ENCODE data around the gene TIMMDC1. TPM values are rescaled to one million over a fixed set of nuclear protein-coding genes. Genes with fewer than 3 reads are reported as not detected.

Gene TIMMDC1
- total RNA-seq, 4 donors from 2014 or later, result 41.6 to 55.7 (median 46.2) TPM

GRCh38 chr3:119569156-119569555 is 70.8 kb downstream of the TIMMDC1 start:
- H3K4me3 ChIP-seq, result no peak overlapping the region
- WGBS, result 84% methylated on average over 4 of the region's 4 CpGs
- no peaks in the 10 kb centered on the region for H3K9me3 ChIP-seq
- H3K36me3 ChIP-seq, result no peaks in the 10 kb centered on the region
- H3K27me3 ChIP-seq, result no peaks in the 10 kb centered on the region
- TF ChIP-seq POLR2AphosphoS5 (IDR thresholded peaks at IDR 0.05), result no peak
- H3K4me1 ChIP-seq, result no peaks in the 10 kb centered on the region
- no peak overlapping the region for H3K27ac ChIP-seq
- no peak for DNase-seq (ENCODE audit: low spot score in 2 of 2)

- no peaks in the 10 kb centered on the region for H3K9me3 ChIP-seq
- no peaks in the 10 kb centered on the region for H3K36me3 ChIP-seq
- no peak for DNase-seq (ENCODE audit: low spot score in 2 of 2)
- H3K4me1 ChIP-seq, result no peaks in the 10 kb centered on the region
- no peak overlapping the region for H3K4me3 ChIP-seq
- no peak for TF ChIP-seq CTCF (IDR thresholded peaks at IDR 0.05)
- TF ChIP-seq EP300 (IDR thresholded peaks at IDR 0.05), result no peak
- no peak for TF ChIP-seq POLR2A (IDR thresholded peaks at IDR 0.05)
- TF ChIP-seq POLR2AphosphoS5 (IDR thresholded peaks at IDR 0.05), result no peak
- WGBS, result 73% methylated on average over 5 of the region's 5 CpGs
- no peaks in the 10 kb centered on the region for H3K27me3 ChIP-seq
- no peak overlapping the region for H3K27ac ChIP-seq
Observed at GRCh38 chr3:119570229-119570628, 71.9 kb downstream of the TIMMDC1 start.

- H3K9me3 ChIP-seq, result no peaks in the 10 kb centered on the region
- 94% methylated on average over 1 of the region's 1 CpG for WGBS
- no peaks in the 10 kb centered on the region for H3K27me3 ChIP-seq
- H3K4me3 ChIP-seq, result no peak overlapping the region
- TF ChIP-seq EP300 (IDR thresholded peaks at IDR 0.05) (no peak), CTCF (IDR thresholded peaks at IDR 0.05) (no peak), POLR2A (IDR thresholded peaks at IDR 0.05) (no peak), POLR2AphosphoS5 (IDR thresholded peaks at IDR 0.05) (no peak)
- H3K36me3 ChIP-seq, result no peaks in the 10 kb centered on the region
- H3K4me1 ChIP-seq, result no peaks in the 10 kb centered on the region
- H3K27ac ChIP-seq, result no peak overlapping the region
- no peak for DNase-seq (ENCODE audit: low spot score in 2 of 2)
Observed at GRCh38 chr3:119571230-119571629, 72.9 kb downstream of the TIMMDC1 start.

GRCh38 chr3:119571688-119572087 is 73.3 kb downstream of the TIMMDC1 start:
- no peak overlapping the region for H3K27ac ChIP-seq
- TF ChIP-seq POLR2A (IDR thresholded peaks at IDR 0.05) (no peak), POLR2AphosphoS5 (IDR thresholded peaks at IDR 0.05) (no peak), EP300 (IDR thresholded peaks at IDR 0.05) (no peak), CTCF (IDR thresholded peaks at IDR 0.05) (no peak)
- 38% methylated on average over 5 of the region's 5 CpGs for WGBS
- no peaks in the 10 kb centered on the region for H3K36me3 ChIP-seq
- no peaks in the 10 kb centered on the region for H3K9me3 ChIP-seq
- H3K27me3 ChIP-seq, result no peaks in the 10 kb centered on the region
- no peak for DNase-seq (ENCODE audit: low spot score in 2 of 2)
- no peak overlapping the region for H3K4me3 ChIP-seq
- H3K4me1 ChIP-seq, result no peaks in the 10 kb centered on the region

Other genes with a start within 250 kb of the TIMMDC1 start
- 10 to 100 TPM; 15.8 to 26.6 (median 21.7) TPM for gene ARHGAP31, start 204.2 kb upstream of the TIMMDC1 start, total RNA-seq
- 10 to 100 TPM; 21.0 to 29.8 (median 27.5) TPM for gene TMEM39A, start 34.9 kb upstream of the TIMMDC1 start, total RNA-seq
- gene POGLUT1, start 29.6 kb upstream of the TIMMDC1 start, total RNA-seq, result 10 to 100 TPM; 17.7 to 25.6 (median 21.9) TPM
- not detected for gene CD80, start 61.1 kb downstream of the TIMMDC1 start, total RNA-seq
- 1 to 10 TPM; 1.3 to 3.9 (median 2.3) TPM for gene ADPRH, start 80.9 kb downstream of the TIMMDC1 start, total RNA-seq
- gene PLA1A, start 99.3 kb downstream of the TIMMDC1 start, total RNA-seq, result 1 to 10 TPM in 2 of 4 donors, under 1 TPM in 1, not detected in 1; 0.39 to 1.8 (median 1.4) TPM
- gene POPDC2, start 162.0 kb downstream of the TIMMDC1 start, total RNA-seq, result 1 to 10 TPM in 3 of 4 donors, under 1 TPM in 1; 0.68 to 4.5 (median 3.4) TPM
- 10 to 100 TPM; 22.1 to 29.8 (median 26.0) TPM for gene COX17, start 178.9 kb downstream of the TIMMDC1 start, total RNA-seq
- 1 to 10 TPM in 3 of 4 donors, under 1 TPM in 1; 0.34 to 9.5 (median 1.9) TPM for gene CFAP91, start 204.5 kb downstream of the TIMMDC1 start, total RNA-seq